Heart left ventricle (tissue), 16 donors: ENCODE results near the gene MIB2. TPM values are rescaled to one million over a fixed set of nuclear protein-coding genes. Genes with fewer than 3 reads are reported as not detected.

Experiments used
- ATAC-seq, 4 donors: fragments of 200-7000 bp; cut with Tn5 transposase; one replicate each; pipeline ENCODE4 v1.9.1; 2020 to 2022; ENCODE audit warnings: moderate library complexity in 4 of 4, mild to moderate bottlenecking in 3 of 4, moderate number of reproducible peaks in 1 of 4
- DNase-seq, 5 donors: peaks; one replicate each; pipeline ENCODE4 v3.0.0-alpha.2; 2020
- H3K27ac ChIP-seq, 12 donors: fragments of 200-600 bp; sonication (generic) in 4 of 12; one replicate each; pipeline versions ENCODE4 v1.5.0 to v1.8.0; 2016 to 2022; ENCODE audit warnings: mild to moderate bottlenecking in 2 of 12
- H3K27me3 ChIP-seq, 9 donors: fragments of 200-600 bp; sonication (generic) in 2 of 9; one replicate each; pipeline versions ENCODE4 v1.5.1 to v1.8.0; 2016 to 2022; ENCODE audit warnings: mild to moderate bottlenecking in 3 of 9
- H3K36me3 ChIP-seq, 9 donors: fragments of 200-600 bp; sonication (generic) in 2 of 9; one replicate each; pipeline versions ENCODE4 v1.5.0 to v1.8.0; 2018 to 2022; ENCODE audit warnings: mild to moderate bottlenecking in 2 of 9
- H3K4me1 ChIP-seq, 12 donors: fragments of 200-600 bp; sonication (generic) in 4 of 12; one replicate each; pipeline versions ENCODE4 v1.5.0 to v1.8.0; 2016 to 2022; ENCODE audit warnings: mild to moderate bottlenecking in 3 of 12
- H3K4me3 ChIP-seq, 12 donors: fragments of 200-600 bp; sonication (generic) in 4 of 12; one replicate each; pipeline versions ENCODE4 v1.5.0 to v1.8.0; 2017 to 2022; ENCODE audit warnings: mild to moderate bottlenecking in 9 of 12, moderate library complexity in 4 of 12
- H3K9me3 ChIP-seq, 12 donors: fragments of 200-600 bp; sonication (generic) in 4 of 12; one replicate each; pipeline versions ENCODE4 v1.5.0 to v1.8.0; 2016 to 2022; ENCODE audit warnings: mild to moderate bottlenecking in 1 of 12
- CTCF ChIP-seq, 12 donors: fragments of 200-600 bp; sonication (generic) in 4 of 12; IDR thresholded peaks; one replicate each; pipeline versions ENCODE4 v1.5.0 to v1.8.0; 2018 to 2022; ENCODE audit warnings: antibody characterized with exemption in 12 of 12, mild to moderate bottlenecking in 5 of 12
- POLR2A ChIP-seq, 2 donors: fragments of 450-650 bp; IDR thresholded peaks; one replicate each; pipeline ENCODE4 v1.6.1; 2017; ENCODE audit warnings: antibody characterized with exemption in 2 of 2, mild to moderate bottlenecking in 2 of 2, moderate library complexity in 2 of 2
- WGBS, 4 donors: extraction: QIAGEN DNeasy Blood & Tissue Kit in 2 of 4; methylation state at CpG; one replicate each; pipeline versions ENCODE4 v1.1.5 to v1.1.7; 2013 to 2018; 5-methylcytosine and 5-hydroxymethylcytosine counted together
- intact Hi-C, 10 donors: fragments of 100-400 bp; cut with DNase I; formaldehyde crosslinking; loops; one replicate each; pipeline versions ENCODE4 v1.11.1 to v1.14.2; 2022
- polyA plus RNA-seq, 2 donors: library from polyadenylated mRNA; stranded (reverse); fragments of 200-250 nt; gene quantifications; one replicate each; pipeline ENCODE4 v1.2.3, GENCODE V29; 2013
- total RNA-seq, 9 donors: library from RNA; depleted of rRNA in 2 of 9; stranded (reverse); fragments of >200 nt in 2 of 9; fragmentation: NEBNext Ultra II Directional in 3 of 9; extraction: Animal tissue kit (Norgen Biotek cat#: 25700) in 3 of 9; gene quantifications; one replicate each; pipeline versions ENCODE4 v1.1.0 to v1.2.4, GENCODE V29; 2016 to 2023
- donor health status: ischemic (EF 13 %, LVEDD 7.1; RV severe dilation, severe dysfunction).
- donor health status: healthy with polysubstance abuse.
- donor health status: DM: no; HTN: yes; CAD: no.
- donor health status: DM: no; HTN: no; CAD: no.
- donor health status: ischemic (EF 25% LVEDD 6.9; RV normal size, moderate dysfunction).
- donor health status: ischemic (EF 25% LVEDD 5.7; RV mildly dilated, moderate dysfunction).
- donor health status: healthy.
- donor health status: DM: yes; HTN: yes; CAD: no.
- donor health status: ischemic (EF 35%, LVEDD 5.7; RV mildly dilated, moderate dysfunction).
- donor health status: nonischemic (EF 11% LVEDD 7.7; RV severe dilation, severe dysfunction).
- donor health status: DM: yes; HTN: yes; CAD: no.
- donor health status: PGD.
- donor health status: ischemic (EF 29% LVEDD 5.4; RV normal size, mild dysfunction).
- donor health status: nonischemic (EF 23%, LVEDD 6.1; RV moderate dilation, normal function).

Gene MIB2
- total and polyA plus RNA-seq, 11 donors, result 40.7 to 121 (median 76.3) TPM

DNA sequence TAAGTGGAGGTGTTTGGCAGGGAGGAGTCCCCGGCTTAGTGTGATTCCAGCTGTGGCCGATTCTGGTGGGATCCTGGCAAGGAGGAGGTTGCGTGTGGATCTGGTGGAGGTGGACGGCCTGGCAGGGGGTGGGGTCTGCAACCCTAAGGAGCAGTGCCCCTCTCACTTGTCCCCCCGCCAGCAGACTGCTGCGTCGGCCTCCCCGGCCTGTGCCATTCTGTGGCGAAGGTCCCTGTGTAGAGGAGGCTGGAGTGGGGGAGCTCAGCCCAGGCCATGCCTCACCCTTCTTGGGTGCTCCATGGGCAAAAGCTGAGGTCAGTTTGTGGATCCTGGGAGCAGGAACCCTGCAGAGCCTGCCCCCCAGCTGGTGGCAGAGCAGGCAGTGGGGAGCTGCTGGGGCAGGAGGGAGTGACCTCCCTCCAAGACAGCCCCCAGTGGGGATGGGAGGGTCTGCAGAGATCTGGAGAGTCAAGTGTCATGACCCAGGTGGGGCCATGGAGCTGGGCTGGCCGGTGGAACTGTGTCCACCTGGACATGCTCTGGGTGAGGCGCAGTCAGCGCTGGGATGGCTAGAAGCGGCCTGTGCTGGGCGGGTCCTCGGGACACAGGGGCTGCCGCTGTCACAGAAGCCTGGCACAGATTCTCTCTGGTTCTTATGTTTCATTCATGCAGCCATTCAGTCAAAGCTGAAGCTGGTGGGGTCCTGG lies 5.3 kb downstream of the MIB2 start:
- Histone ChIP-seq H3K27ac (peak overlapping the region in 10 of 12 donors; percentile 17 to 88 (median 76)), H3K9me3 (no peaks in the 10 kb centered on the region), H3K4me3 (no peak overlapping the region), H3K27me3 (no peaks in the 10 kb centered on the region), H3K36me3 (peaks cover 0 to 26% (median 12%) of the 10 kb centered on the region in 9 donors), H3K4me1 (peaks cover 7 to 58% (median 31%) of the 10 kb centered on the region in 12 donors)
- 77 to 88% (median 85%) methylated on average over 16 of the region's 16 CpGs for WGBS, 4 donors
- TF ChIP-seq POLR2A (IDR thresholded peaks at IDR 0.05) (no peak), CTCF (IDR thresholded peaks at IDR 0.05) (peak in 1 of 12 donors; percentile 4)
- intact Hi-C loops, result no loop called here
- DNase-seq, result peak; percentile 13 to 57 (median 20)
- ATAC-seq, result no peak

GRCh38 chr1:1621173-1622009 lies 6.1 kb downstream of the MIB2 start:
- TF ChIP-seq POLR2A (IDR thresholded peaks at IDR 0.05) (no peak), CTCF (IDR thresholded peaks at IDR 0.05) (no peak)
- H3K4me3 ChIP-seq, result no peak overlapping the region
- peak overlapping the region in 7 of 12 donors; percentile 27 to 88 (median 78) for H3K27ac ChIP-seq
- peaks cover 0 to 26% (median 12%) of the 10 kb centered on the region in 9 donors for H3K36me3 ChIP-seq
- H3K9me3 ChIP-seq, result no peaks in the 10 kb centered on the region
- 73 to 85% (median 81%) methylated on average over 18 to 31 of the region's 31 CpGs for WGBS, 4 donors
- no peak for ATAC-seq
- H3K27me3 ChIP-seq, result no peaks in the 10 kb centered on the region
- DNase-seq, result peak in 2 of 5 donors; percentile 18 to 23
- peaks cover 7 to 63% (median 32%) of the 10 kb centered on the region in 12 donors for H3K4me1 ChIP-seq
- intact Hi-C loops, result no loop called here

GRCh38 chr1:1622010-1622787 lies 6.9 kb downstream of the MIB2 start:
- H3K4me1 ChIP-seq, result peaks cover 7 to 56% (median 24%) of the 10 kb centered on the region in 12 donors
- peak overlapping the region in 1 of 12 donors; percentile 42 for H3K27ac ChIP-seq
- no peak overlapping the region for H3K4me3 ChIP-seq
- H3K9me3 ChIP-seq, result no peaks in the 10 kb centered on the region
- WGBS, 4 donors, result 83 to 92% (median 87%) methylated on average over 8 to 21 of the region's 21 CpGs
- TF ChIP-seq POLR2A (IDR thresholded peaks at IDR 0.05), result no peak
- TF ChIP-seq CTCF (IDR thresholded peaks at IDR 0.05), result no peak
- H3K27me3 ChIP-seq, result no peaks in the 10 kb centered on the region
- ATAC-seq (no peak), DNase-seq (peak in 1 of 5 donors; percentile 27)
- H3K36me3 ChIP-seq, result peaks cover 0 to 30% (median 15%) of the 10 kb centered on the region in 9 donors
- intact Hi-C loops, result no loop called here
